Fibroblast of pulmonary artery (primary cell): Measurements from ENCODE around the gene GMCL2.
"Not testable (repeated sequence)": the region's sequence is repeated elsewhere in the genome, so short reads cannot be mapped to it uniquely, and the experiment has no call there.

Experiments used
- DNase-seq: peaks from one replicate; pipeline ENCODE4 v3.0.0-alpha.2; 2010; ENCODE audit warnings: low read depth
- H3K4me3 ChIP-seq: replicated peaks from 2 replicates; pipeline ENCODE4 v1.5.1; 2011; ENCODE audit warnings: low read depth, mild to moderate bottlenecking, control low read depth, low read length, moderate library complexity
- TF ChIP-seq, protein P1 (sequence below): IDR thresholded peaks from 2 replicates; pipeline ENCODE4 v1.5.1; 2011; ENCODE audit warnings: mild to moderate bottlenecking, control low read depth, low read length, inconsistent platforms; ENCODE audit errors: missing control alignments

The GMCL2 gene

GRCh38 chr5:178232920-178233429 lies 45.8 kb upstream of the GMCL2 start:
- TF ChIP-seq, protein P1, sequence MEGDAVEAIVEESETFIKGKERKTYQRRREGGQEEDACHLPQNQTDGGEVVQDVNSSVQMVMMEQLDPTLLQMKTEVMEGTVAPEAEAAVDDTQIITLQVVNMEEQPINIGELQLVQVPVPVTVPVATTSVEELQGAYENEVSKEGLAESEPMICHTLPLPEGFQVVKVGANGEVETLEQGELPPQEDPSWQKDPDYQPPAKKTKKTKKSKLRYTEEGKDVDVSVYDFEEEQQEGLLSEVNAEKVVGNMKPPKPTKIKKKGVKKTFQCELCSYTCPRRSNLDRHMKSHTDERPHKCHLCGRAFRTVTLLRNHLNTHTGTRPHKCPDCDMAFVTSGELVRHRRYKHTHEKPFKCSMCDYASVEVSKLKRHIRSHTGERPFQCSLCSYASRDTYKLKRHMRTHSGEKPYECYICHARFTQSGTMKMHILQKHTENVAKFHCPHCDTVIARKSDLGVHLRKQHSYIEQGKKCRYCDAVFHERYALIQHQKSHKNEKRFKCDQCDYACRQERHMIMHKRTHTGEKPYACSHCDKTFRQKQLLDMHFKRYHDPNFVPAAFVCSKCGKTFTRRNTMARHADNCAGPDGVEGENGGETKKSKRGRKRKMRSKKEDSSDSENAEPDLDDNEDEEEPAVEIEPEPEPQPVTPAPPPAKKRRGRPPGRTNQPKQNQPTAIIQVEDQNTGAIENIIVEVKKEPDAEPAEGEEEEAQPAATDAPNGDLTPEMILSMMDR: no peak
- no peak for DNase-seq
- peak overlapping the region; percentile 88 for H3K4me3 ChIP-seq

- H3K4me3 ChIP-seq: peak within 1 kb of the TSS; percentile 88
- TF ChIP-seq, protein P1: no peak
- DNase-seq: peak; percentile 64
These were observed 45.2 kb upstream of the GMCL2 start, which contains the start of gene PHYKPL for GRCh38 chr5:178232124-178232919. PHYKPL (minus strand) TSS chr5:178232802; CDS start chr5:178232550, 252 bp downstream.

DNA sequence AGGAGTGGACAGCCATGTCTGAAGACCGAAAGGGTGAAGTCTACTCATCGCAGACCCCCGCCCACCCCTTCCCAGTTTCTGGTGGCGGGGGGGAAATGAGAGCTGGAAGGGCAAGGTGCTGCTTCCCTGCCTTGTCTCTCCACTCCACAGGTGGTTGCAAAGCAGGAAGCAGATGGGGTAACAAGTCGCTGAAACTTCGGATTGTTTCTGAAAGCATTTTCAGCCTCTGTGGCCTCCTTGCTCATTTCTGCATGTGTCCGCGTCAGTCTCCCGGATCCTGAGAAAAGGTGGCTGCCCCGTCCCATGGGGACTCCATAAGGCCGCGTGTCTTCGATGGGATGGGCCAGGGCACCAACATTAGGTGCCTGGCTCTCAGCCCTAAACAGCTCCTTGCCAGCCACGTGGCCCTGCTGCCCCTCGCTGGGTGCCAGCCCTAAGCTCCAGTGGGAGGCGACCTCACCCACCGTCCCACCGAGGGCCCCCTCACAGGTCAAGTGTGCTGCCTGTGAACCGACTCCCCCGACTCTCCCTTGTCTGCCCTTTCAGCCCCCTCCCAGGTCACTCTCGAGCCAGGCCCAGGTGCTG lies 44.5 kb upstream of the GMCL2 start:
- DNase-seq: no peak
- H3K4me3 ChIP-seq: peak overlapping the region; percentile 88
- TF ChIP-seq, protein P1: no peak

GRCh38 chr5:178230879-178231538 lies 43.8 kb upstream of the GMCL2 start:
- TF ChIP-seq, protein P1: no peak
- DNase-seq: peak; percentile 42
- peak overlapping the region; percentile 88 for H3K4me3 ChIP-seq

GRCh38 chr5:178229861-178230260 lies 42.7 kb upstream of the GMCL2 start:
- TF ChIP-seq, protein P1: no peak
- no peak for DNase-seq
- H3K4me3 ChIP-seq: no peak overlapping the region

GRCh38 chr5:178229111-178229510 lies 41.9 kb upstream of the GMCL2 start:
- DNase-seq, H3K4me3 ChIP-seq: not testable (repeated sequence)

- no peak overlapping the region for H3K4me3 ChIP-seq
- no peak for DNase-seq
- TF ChIP-seq, protein P1: no peak
These were observed 41.4 kb upstream of the GMCL2 start for GRCh38 chr5:178228609-178229008.
